ENCODE results near the gene ZNF256.

- TF ChIP-seq POLR2A (IDR thresholded peaks at IDR 0.05; ENCODE audit: low read depth, low read length) (no peak), PAX5 (IDR thresholded peaks at IDR 0.05; ENCODE audit: insufficient read depth, low read length, severe bottlenecking) (no peak), POLR2AphosphoS5 (IDR thresholded peaks at IDR 0.05; ENCODE audit: low read depth, low read length) (no peak), SPI1 (IDR thresholded peaks at IDR 0.05; ENCODE audit: low read depth, low read length) (no peak)
These were observed 1.8 kb upstream of the ZNF256 start for GRCh38 chr19:57949296-57949695.

Measured in GM12891 (cell line).